ENCODE results near the gene IL17C.

Gene IL17C

GRCh38 chr16:88634994-88635670, 3.2 kb upstream of the IL17C start:
- peak overlapping the region; percentile 53 for H3K4me3 ChIP-seq (ENCODE audit: low read depth, low read length, poor library complexity, severe bottlenecking)
- no peaks in the 10 kb centered on the region for H3K9me2 ChIP-seq (ENCODE audit: low read depth, low read length)
- H3F3A ChIP-seq (ENCODE audit: insufficient read depth, low read length) = no peaks in the 10 kb centered on the region
- H3K4me1 ChIP-seq (ENCODE audit: insufficient read depth, low read length, severe bottlenecking) = peaks cover 47% of the 10 kb centered on the region
- H3K27me3 ChIP-seq (ENCODE audit: insufficient read depth, low read length) = peaks cover 7% of the 10 kb centered on the region; the same call in 1 of the 2 replicates
- no peaks in the 10 kb centered on the region for H3K79me2 ChIP-seq (ENCODE audit: insufficient read depth, low read length)
- peak overlapping the region; percentile 25 for H3K27ac ChIP-seq (ENCODE audit: low read depth, low read length, poor library complexity, severe bottlenecking)
- TF ChIP-seq EZH2 (IDR thresholded peaks at IDR 0.05; ENCODE audit: borderline replicate concordance, low read length) (no peak), CTCF (IDR thresholded peaks at IDR 0.05; ENCODE audit: low read length) (no peak)
- H2AFZ ChIP-seq (ENCODE audit: low read length) = no peak overlapping the region
- H3K36me3 ChIP-seq (ENCODE audit: insufficient read depth, low read length) = peaks cover 24% of the 10 kb centered on the region
- H4K20me1 ChIP-seq (ENCODE audit: insufficient read depth, low read length) = no peaks in the 10 kb centered on the region
- H3K9me3 ChIP-seq (ENCODE audit: low read length) = no peaks in the 10 kb centered on the region
- H3K9ac ChIP-seq (ENCODE audit: low read length) = no peak overlapping the region; the same call in 1 of the 2 replicates
- peak overlapping the region; percentile 61 for H3K4me2 ChIP-seq (ENCODE audit: low read length)

GRCh38 chr16:88635671-88636319, 2.6 kb upstream of the IL17C start:
- Histone ChIP-seq H3K4me3 (ENCODE audit: low read depth, low read length, poor library complexity, severe bottlenecking) (no peak overlapping the region), H4K20me1 (ENCODE audit: insufficient read depth, low read length) (no peaks in the 10 kb centered on the region), H3K27me3 (ENCODE audit: insufficient read depth, low read length) (peaks cover 10% of the 10 kb centered on the region; the same call in 1 of the 2 replicates), H3K27ac (ENCODE audit: low read depth, low read length, poor library complexity, severe bottlenecking) (peak overlapping the region; percentile 25), H3K36me3 (ENCODE audit: insufficient read depth, low read length) (peaks cover 17% of the 10 kb centered on the region), H3K79me2 (ENCODE audit: insufficient read depth, low read length) (no peaks in the 10 kb centered on the region), H2AFZ (ENCODE audit: low read length) (no peak overlapping the region), H3K9me2 (ENCODE audit: low read depth, low read length) (no peaks in the 10 kb centered on the region), H3K4me2 (ENCODE audit: low read length) (no peak overlapping the region), H3F3A (ENCODE audit: insufficient read depth, low read length) (no peaks in the 10 kb centered on the region), H3K4me1 (ENCODE audit: insufficient read depth, low read length, severe bottlenecking) (peaks cover 47% of the 10 kb centered on the region), H3K9me3 (ENCODE audit: low read length) (no peaks in the 10 kb centered on the region), H3K9ac (ENCODE audit: low read length) (no peak overlapping the region)
- TF ChIP-seq CTCF (IDR thresholded peaks at IDR 0.05; ENCODE audit: low read length) = no peak; the same call in 1 of the 2 replicates
- no peak for TF ChIP-seq EZH2 (IDR thresholded peaks at IDR 0.05; ENCODE audit: borderline replicate concordance, low read length)

GRCh38 chr16:88636488-88637265, 1.7 kb upstream of the IL17C start:
- no peaks in the 10 kb centered on the region for H3F3A ChIP-seq (ENCODE audit: insufficient read depth, low read length)
- H3K9me2 ChIP-seq (ENCODE audit: low read depth, low read length) = no peaks in the 10 kb centered on the region
- H3K36me3 ChIP-seq (ENCODE audit: insufficient read depth, low read length) = peaks cover 9% of the 10 kb centered on the region
- no peaks in the 10 kb centered on the region for H3K9me3 ChIP-seq (ENCODE audit: low read length)
- no peaks in the 10 kb centered on the region for H3K79me2 ChIP-seq (ENCODE audit: insufficient read depth, low read length)
- no peak overlapping the region for H3K9ac ChIP-seq (ENCODE audit: low read length)
- H3K27ac ChIP-seq (ENCODE audit: low read depth, low read length, poor library complexity, severe bottlenecking) = peak overlapping the region; percentile 50
- H3K4me3 ChIP-seq (ENCODE audit: low read depth, low read length, poor library complexity, severe bottlenecking) = no peak overlapping the region
- H3K4me1 ChIP-seq (ENCODE audit: insufficient read depth, low read length, severe bottlenecking) = peaks cover 47% of the 10 kb centered on the region
- no peak overlapping the region for H2AFZ ChIP-seq (ENCODE audit: low read length)
- no peaks in the 10 kb centered on the region for H4K20me1 ChIP-seq (ENCODE audit: insufficient read depth, low read length)
- H3K27me3 ChIP-seq (ENCODE audit: insufficient read depth, low read length) = peaks cover 16% of the 10 kb centered on the region
- H3K4me2 ChIP-seq (ENCODE audit: low read length) = no peak overlapping the region
- TF ChIP-seq EZH2 (IDR thresholded peaks at IDR 0.05; ENCODE audit: borderline replicate concordance, low read length) = no peak
- TF ChIP-seq CTCF (IDR thresholded peaks at IDR 0.05; ENCODE audit: low read length) = no peak
